SU-DHL-6 (cell line): ENCODE measurements around the gene FAM187B.

Source experiments
- EZH2phosphoT487 ChIP-seq: fragments of 200-600 bp; sonication (generic), shearing (Covaris generic); conservative IDR thresholded peaks from 2 replicates; pipeline ENCODE4 v1.6.1; 2018; ENCODE audit warnings: mild to moderate bottlenecking, antibody characterized with exemption, low read length, moderate library complexity, mixed read lengths
- TF ChIP-seq, protein P1 (sequence below): fragments of 200-600 bp; sonication (generic); IDR thresholded peaks from one replicate; pipeline ENCODE4 v1.5.1; 2017; ENCODE audit warnings: antibody characterized with exemption, mild to moderate bottlenecking, low read length, moderate library complexity; ENCODE audit not compliant: insufficient read depth, poor library complexity, severe bottlenecking

- TF ChIP-seq, protein P1, sequence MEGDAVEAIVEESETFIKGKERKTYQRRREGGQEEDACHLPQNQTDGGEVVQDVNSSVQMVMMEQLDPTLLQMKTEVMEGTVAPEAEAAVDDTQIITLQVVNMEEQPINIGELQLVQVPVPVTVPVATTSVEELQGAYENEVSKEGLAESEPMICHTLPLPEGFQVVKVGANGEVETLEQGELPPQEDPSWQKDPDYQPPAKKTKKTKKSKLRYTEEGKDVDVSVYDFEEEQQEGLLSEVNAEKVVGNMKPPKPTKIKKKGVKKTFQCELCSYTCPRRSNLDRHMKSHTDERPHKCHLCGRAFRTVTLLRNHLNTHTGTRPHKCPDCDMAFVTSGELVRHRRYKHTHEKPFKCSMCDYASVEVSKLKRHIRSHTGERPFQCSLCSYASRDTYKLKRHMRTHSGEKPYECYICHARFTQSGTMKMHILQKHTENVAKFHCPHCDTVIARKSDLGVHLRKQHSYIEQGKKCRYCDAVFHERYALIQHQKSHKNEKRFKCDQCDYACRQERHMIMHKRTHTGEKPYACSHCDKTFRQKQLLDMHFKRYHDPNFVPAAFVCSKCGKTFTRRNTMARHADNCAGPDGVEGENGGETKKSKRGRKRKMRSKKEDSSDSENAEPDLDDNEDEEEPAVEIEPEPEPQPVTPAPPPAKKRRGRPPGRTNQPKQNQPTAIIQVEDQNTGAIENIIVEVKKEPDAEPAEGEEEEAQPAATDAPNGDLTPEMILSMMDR = no peak
- TF ChIP-seq EZH2phosphoT487 = no peak
These were observed 21.5 kb upstream of the FAM187B start for GRCh38 chr19:35249848-35250711.
